GM12891 (cell line): ENCODE results near the gene OLFM1.
"Not testable (repeated sequence)": the region's sequence is repeated elsewhere in the genome, so short reads cannot be mapped to it uniquely, and the experiment has no call there.

Experiments used
- DNase-seq: peaks from one replicate; pipeline ENCODE4 v3.0.0; 2011; ENCODE audit warnings: low spot score; ENCODE audit not compliant: insufficient read length
- FAIRE-seq: peaks from 2 replicates; lab custom pipeline; 2011; peaks lifted over from hg19 to GRCh38; lab: Jason Lieb, UNC
- PAX5 ChIP-seq: IDR thresholded peaks from 2 replicates; pipeline ENCODE4 v1.6.1; 2011; ENCODE audit warnings: low read length, moderate library complexity, mild to moderate bottlenecking; ENCODE audit not compliant: insufficient read depth, severe bottlenecking
- POLR2A ChIP-seq: IDR thresholded peaks from 2 replicates; pipeline ENCODE4 v1.6.1; 2011; ENCODE audit warnings: low read depth, low read length, control low read depth
- POLR2AphosphoS5 ChIP-seq: IDR thresholded peaks from 2 replicates; pipeline ENCODE4 v1.6.1; 2011; ENCODE audit warnings: low read depth, low read length, control low read depth
- POU2F2 ChIP-seq: IDR thresholded peaks from 2 replicates; pipeline ENCODE4 v1.6.1; 2011; ENCODE audit warnings: low read depth, mild to moderate bottlenecking, control low read depth, low read length, moderate library complexity
- SPI1 ChIP-seq: IDR thresholded peaks from 2 replicates; pipeline ENCODE4 v1.6.1; 2011; ENCODE audit warnings: low read depth, low read length, control low read depth
- TAF1 ChIP-seq: IDR thresholded peaks from 2 replicates; pipeline ENCODE4 v1.6.1; 2011; ENCODE audit warnings: low read depth, low read length, control low read depth

Gene OLFM1

GRCh38 chr9:135103931-135104639, 16.6 kb downstream of the OLFM1 start:
- DNase-seq (no peak), FAIRE-seq (no peak)
- no peak for TF ChIP-seq SPI1
- no peak for TF ChIP-seq POLR2A
- no peak for TF ChIP-seq POU2F2
- TF ChIP-seq POLR2AphosphoS5 = no peak
- TF ChIP-seq TAF1 = no peak
- no peak for TF ChIP-seq PAX5

- DNase-seq = no peak
- no peak for FAIRE-seq
- TF ChIP-seq POLR2AphosphoS5 (no peak), TAF1 (no peak), POLR2A (no peak), SPI1 (no peak), POU2F2 (no peak), PAX5 (no peak)
Measured at GRCh38 chr9:135104761-135105160, 17.3 kb downstream of the OLFM1 start.

GRCh38 chr9:135105211-135105745, 17.8 kb downstream of the OLFM1 start:
- DNase-seq (no peak), FAIRE-seq (no peak)
- TF ChIP-seq PAX5 (no peak), TAF1 (no peak), POLR2A (no peak), POU2F2 (no peak), POLR2AphosphoS5 (no peak), SPI1 (no peak)

GRCh38 chr9:135105938-135106491, 18.5 kb downstream of the OLFM1 start:
- TF ChIP-seq POLR2A (no peak), POU2F2 (no peak), TAF1 (no peak), PAX5 (no peak), POLR2AphosphoS5 (no peak), SPI1 (no peak)
- FAIRE-seq = no peak
- no peak for DNase-seq

- FAIRE-seq (no peak), DNase-seq (no peak)
- TF ChIP-seq SPI1 (no peak), POU2F2 (no peak), PAX5 (no peak), POLR2A (no peak), TAF1 (no peak), POLR2AphosphoS5 (no peak)
Measured at GRCh38 chr9:135106551-135107270, 19.2 kb downstream of the OLFM1 start.

- no peak for TF ChIP-seq POU2F2
- DNase-seq (no peak), FAIRE-seq (no peak)
Measured at GRCh38 chr9:135107581-135108235, 20.2 kb downstream of the OLFM1 start.

- TF ChIP-seq SPI1 (no peak), TAF1 (no peak), POLR2AphosphoS5 (no peak), POU2F2 (no peak), POLR2A (no peak), PAX5 (no peak)
- FAIRE-seq (no peak), DNase-seq (no peak)
Measured at GRCh38 chr9:135108831-135109510, 21.5 kb downstream of the OLFM1 start.

- TF ChIP-seq SPI1 (no peak), PAX5 (no peak), POLR2A (no peak), POU2F2 (no peak), TAF1 (no peak), POLR2AphosphoS5 (no peak)
- FAIRE-seq (no peak), DNase-seq (no peak)
Measured at GRCh38 chr9:135109650-135110049, 22.2 kb downstream of the OLFM1 start.

GRCh38 chr9:135110416-135110815, 22.9 kb downstream of the OLFM1 start:
- no peak for FAIRE-seq

GRCh38 chr9:135111600-135111999, 24.1 kb downstream of the OLFM1 start:
- DNase-seq, FAIRE-seq: not testable (repeated sequence)

More at GRCh38 chr9:135110416-135110815, 22.9 kb downstream of the OLFM1 start:
- no peak for DNase-seq
- TF ChIP-seq SPI1 = no peak
- no peak for TF ChIP-seq TAF1
- TF ChIP-seq PAX5 = no peak
- no peak for TF ChIP-seq POU2F2
- no peak for TF ChIP-seq POLR2A
- no peak for TF ChIP-seq POLR2AphosphoS5
